Measurements from ENCODE around the gene TBC1D22A. TPM values are rescaled to one million over a fixed set of nuclear protein-coding genes. Genes with fewer than 3 reads are reported as not detected.
"Not testable (repeated sequence)": the region's sequence is repeated elsewhere in the genome, so short reads cannot be mapped to it uniquely, and the experiment has no call there.

The TBC1D22A gene
- total RNA-seq, 3 donors from 2014 or later: 19.0 to 23.6 (median 23.6) TPM

DNA sequence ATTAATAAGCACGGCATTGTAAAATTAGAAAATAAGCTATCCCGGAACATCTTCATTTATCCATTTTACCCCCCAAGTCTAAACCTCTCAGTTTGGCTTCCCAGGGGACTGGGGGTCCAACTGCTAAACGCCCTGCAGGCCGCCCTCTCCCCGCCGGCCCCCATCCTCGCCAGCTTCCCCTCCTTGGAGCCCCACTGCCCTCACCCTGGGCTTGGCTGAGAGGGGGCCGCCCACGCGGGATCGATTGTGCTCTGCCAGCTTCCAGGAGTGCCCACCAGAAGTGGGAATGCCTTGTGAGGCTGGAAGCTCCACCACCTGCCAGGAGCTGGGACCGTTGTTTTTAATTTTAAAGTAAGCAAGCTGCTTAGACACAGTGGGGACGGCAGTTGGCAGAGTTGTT lies 353.5 kb downstream of the TBC1D22A start:
- Histone ChIP-seq H3K36me3 (no peaks in the 10 kb centered on the region), H3K4me3 (no peak overlapping the region), H3K9me3 (no peaks in the 10 kb centered on the region), H3K4me1 (no peaks in the 10 kb centered on the region), H3K27ac (no peak overlapping the region), H3K27me3 (no peaks in the 10 kb centered on the region)
- TF ChIP-seq POLR2AphosphoS5 (IDR thresholded peaks at IDR 0.05): no peak
- TF ChIP-seq, protein P1, sequence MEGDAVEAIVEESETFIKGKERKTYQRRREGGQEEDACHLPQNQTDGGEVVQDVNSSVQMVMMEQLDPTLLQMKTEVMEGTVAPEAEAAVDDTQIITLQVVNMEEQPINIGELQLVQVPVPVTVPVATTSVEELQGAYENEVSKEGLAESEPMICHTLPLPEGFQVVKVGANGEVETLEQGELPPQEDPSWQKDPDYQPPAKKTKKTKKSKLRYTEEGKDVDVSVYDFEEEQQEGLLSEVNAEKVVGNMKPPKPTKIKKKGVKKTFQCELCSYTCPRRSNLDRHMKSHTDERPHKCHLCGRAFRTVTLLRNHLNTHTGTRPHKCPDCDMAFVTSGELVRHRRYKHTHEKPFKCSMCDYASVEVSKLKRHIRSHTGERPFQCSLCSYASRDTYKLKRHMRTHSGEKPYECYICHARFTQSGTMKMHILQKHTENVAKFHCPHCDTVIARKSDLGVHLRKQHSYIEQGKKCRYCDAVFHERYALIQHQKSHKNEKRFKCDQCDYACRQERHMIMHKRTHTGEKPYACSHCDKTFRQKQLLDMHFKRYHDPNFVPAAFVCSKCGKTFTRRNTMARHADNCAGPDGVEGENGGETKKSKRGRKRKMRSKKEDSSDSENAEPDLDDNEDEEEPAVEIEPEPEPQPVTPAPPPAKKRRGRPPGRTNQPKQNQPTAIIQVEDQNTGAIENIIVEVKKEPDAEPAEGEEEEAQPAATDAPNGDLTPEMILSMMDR (IDR thresholded peaks at IDR 0.05): no peak
- no peak for TF ChIP-seq POLR2A (IDR thresholded peaks at IDR 0.05)
- DNase-seq (ENCODE audit: low spot score in 2 of 2): peak in 1 of 2 donors; percentile 41
- intact Hi-C loops (cut with DNase I; ENCODE audit: low total_unique reads): no loop called here

DNA sequence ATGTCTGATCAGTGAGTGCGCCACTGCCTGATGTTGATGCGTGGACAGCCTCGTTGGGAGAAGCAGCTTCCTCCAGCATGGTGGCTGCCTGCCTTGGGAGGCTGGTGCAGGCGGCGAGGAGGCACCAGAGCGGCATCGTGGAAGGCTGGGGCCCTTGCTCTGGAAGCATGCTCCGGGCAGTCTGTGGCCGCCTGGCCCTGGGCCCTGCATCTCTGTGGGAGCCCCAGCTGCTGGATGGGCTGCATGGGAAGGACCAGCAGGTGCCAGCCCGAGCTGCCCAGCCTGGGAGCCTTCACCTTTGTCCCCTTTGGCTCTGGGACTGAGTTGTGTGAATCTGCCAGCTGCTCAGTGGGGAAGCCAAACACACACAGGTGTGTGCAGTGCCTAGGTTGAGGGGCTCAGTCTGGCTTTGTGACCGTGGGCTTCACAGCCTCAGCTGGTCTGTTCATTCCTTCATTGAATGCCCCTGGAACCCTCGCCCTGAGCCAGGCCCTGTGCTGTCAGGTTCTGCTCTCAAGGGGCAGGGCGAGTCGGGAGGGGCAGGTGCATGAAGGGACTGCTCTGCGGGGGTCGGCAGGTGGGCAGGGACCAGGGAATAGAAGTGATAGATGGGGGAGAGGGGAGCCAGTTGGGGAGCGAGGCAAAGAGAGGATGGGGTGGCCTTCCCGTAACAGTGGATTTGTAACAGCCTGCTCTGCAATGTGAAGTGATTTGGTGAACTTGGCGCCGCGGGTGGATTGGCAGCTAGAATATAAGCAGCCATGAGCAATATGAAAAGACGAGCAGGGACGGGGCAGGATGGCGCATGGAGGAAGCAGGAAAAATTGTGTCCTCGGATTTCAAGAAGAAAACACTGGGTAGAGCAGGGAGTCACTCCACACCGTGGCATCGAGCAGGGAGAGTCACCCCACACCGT lies 354.2 kb downstream of the TBC1D22A start:
- intact Hi-C loops (cut with DNase I; ENCODE audit: low total_unique reads): no loop called here
- no peak for DNase-seq (ENCODE audit: low spot score in 2 of 2)

DNA sequence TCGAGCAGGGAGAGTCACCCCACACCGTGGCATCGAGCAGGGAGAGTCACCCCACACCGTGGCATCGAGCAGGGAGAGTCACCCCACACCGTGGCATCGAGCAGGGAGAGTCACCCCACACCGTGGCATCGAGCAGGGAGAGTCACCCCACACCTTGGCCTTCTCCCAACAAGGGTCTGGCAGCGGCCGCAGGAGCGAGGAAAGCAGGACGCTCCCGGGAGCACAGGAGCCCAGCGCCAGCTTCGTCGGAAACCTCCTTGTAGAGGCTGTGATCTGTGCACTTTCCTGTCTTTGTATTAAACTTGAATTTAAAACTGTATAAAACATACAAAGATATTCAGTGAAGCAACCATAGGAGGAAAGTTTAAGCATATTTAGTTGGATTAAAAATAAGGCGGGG lies 355.0 kb downstream of the TBC1D22A start:
- H3K4me3 ChIP-seq; DNase-seq (ENCODE audit: low spot score in 2 of 2); H3K36me3 ChIP-seq; H3K27ac ChIP-seq; intact Hi-C loops (cut with DNase I; ENCODE audit: low total_unique reads); H3K4me1 ChIP-seq; H3K27me3 ChIP-seq; H3K9me3 ChIP-seq: not testable (repeated sequence)

More for the DNA sequence above, 354.2 kb downstream of the TBC1D22A start:
- Histone ChIP-seq H3K4me3 (no peak overlapping the region), H3K4me1 (no peaks in the 10 kb centered on the region), H3K27me3 (no peaks in the 10 kb centered on the region), H3K9me3 (no peaks in the 10 kb centered on the region), H3K36me3 (no peaks in the 10 kb centered on the region), H3K27ac (no peak overlapping the region)
- no peak for TF ChIP-seq POLR2AphosphoS5 (IDR thresholded peaks at IDR 0.05)

DNA sequence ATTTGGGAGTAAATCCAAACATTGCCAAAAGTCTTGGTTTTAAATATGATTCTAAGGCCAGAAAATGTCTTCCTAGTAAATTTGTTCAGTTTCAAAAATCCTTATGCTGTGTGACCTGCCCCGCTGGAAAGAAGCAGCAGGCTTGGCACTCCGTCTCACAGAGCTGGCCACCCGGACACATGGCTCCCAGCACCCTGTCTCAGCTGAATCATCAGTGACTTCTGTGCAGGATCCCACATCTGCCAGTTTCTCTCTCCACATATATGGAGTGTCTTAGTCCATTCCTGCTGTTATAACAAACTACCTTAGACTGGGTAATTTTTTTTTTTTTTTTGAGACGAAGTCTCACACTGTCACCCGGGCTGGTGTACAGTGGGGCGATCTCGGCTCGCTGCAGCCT lies 356.7 kb downstream of the TBC1D22A start:
- no peak overlapping the region for H3K4me3 ChIP-seq
- no peaks in the 10 kb centered on the region for H3K27me3 ChIP-seq
- no peaks in the 10 kb centered on the region for H3K36me3 ChIP-seq
- DNase-seq (ENCODE audit: low spot score in 2 of 2): no peak
- intact Hi-C loops (cut with DNase I; ENCODE audit: low total_unique reads): no loop called here
- H3K9me3 ChIP-seq: no peaks in the 10 kb centered on the region
- H3K4me1 ChIP-seq: no peaks in the 10 kb centered on the region
- H3K27ac ChIP-seq: no peak overlapping the region
- no peak for TF ChIP-seq POLR2AphosphoS5 (IDR thresholded peaks at IDR 0.05)
- TF ChIP-seq, protein P1 (IDR thresholded peaks at IDR 0.05): no peak
- TF ChIP-seq POLR2A (IDR thresholded peaks at IDR 0.05): no peak

DNA sequence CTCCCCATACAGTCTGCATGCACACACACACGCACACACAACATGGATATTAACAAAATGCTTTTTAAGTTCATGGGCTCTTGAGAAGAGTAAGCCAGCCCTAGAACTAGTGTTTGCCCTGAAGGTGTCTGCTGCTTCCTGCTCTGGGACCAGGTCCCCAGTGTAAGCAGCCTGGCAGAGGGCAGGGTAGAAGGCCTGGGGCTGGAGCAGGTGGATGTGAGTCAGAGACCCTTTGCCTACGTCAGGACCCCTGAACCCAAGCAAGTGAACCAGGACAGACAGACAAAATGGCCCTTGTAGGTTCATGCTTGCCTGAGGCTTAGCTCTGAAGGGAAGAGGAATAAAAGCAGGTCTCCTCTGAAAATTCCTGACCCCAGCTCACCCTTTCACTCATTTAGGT lies 357.9 kb downstream of the TBC1D22A start:
- DNase-seq (ENCODE audit: low spot score in 2 of 2): peak in 1 of 2 donors; percentile 3
- Histone ChIP-seq H3K36me3 (no peaks in the 10 kb centered on the region), H3K9me3 (no peaks in the 10 kb centered on the region), H3K27ac (no peak overlapping the region), H3K4me1 (no peaks in the 10 kb centered on the region), H3K27me3 (no peaks in the 10 kb centered on the region), H3K4me3 (no peak overlapping the region)
- TF ChIP-seq, protein P1 (IDR thresholded peaks at IDR 0.05): no peak
- no peak for TF ChIP-seq POLR2A (IDR thresholded peaks at IDR 0.05)
- no peak for TF ChIP-seq POLR2AphosphoS5 (IDR thresholded peaks at IDR 0.05)
- intact Hi-C loops (cut with DNase I; ENCODE audit: low total_unique reads): no loop called here

DNA sequence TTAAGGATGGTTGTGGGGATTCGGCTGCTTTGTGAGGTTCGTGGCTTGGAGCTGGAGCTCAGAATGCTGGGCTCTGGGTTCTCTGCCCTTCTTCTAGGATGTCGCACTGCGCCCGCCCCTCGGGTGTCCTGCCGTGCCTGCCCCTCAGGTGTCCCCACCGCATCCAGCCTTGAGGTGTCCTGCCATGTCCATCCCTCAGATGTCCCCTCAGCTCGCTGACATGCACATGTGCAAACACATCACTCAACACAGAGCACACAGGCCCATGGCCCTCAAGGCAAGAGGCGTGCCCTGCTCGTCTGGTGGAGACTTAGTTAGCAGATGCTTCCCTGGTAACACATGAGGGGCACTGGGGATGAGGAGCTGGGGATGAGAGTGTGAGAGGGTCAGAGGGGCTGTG lies 359.3 kb downstream of the TBC1D22A start:
- intact Hi-C loops (cut with DNase I; ENCODE audit: low total_unique reads): no loop called here
- DNase-seq (ENCODE audit: low spot score in 2 of 2): no peak
- no peaks in the 10 kb centered on the region for H3K4me1 ChIP-seq
- H3K4me3 ChIP-seq: no peak overlapping the region
- no peaks in the 10 kb centered on the region for H3K27me3 ChIP-seq
- TF ChIP-seq POLR2AphosphoS5 (IDR thresholded peaks at IDR 0.05) (no peak), POLR2A (IDR thresholded peaks at IDR 0.05) (no peak)
- TF ChIP-seq, protein P1 (IDR thresholded peaks at IDR 0.05): no peak
- H3K9me3 ChIP-seq: no peaks in the 10 kb centered on the region
- no peaks in the 10 kb centered on the region for H3K36me3 ChIP-seq
- no peak overlapping the region for H3K27ac ChIP-seq
